Bladder microvascular endothelial cell (primary cell): ENCODE results near the gene ZNF850. TPM values are rescaled to one million over a fixed set of nuclear protein-coding genes. Genes with fewer than 3 reads are reported as not detected.

Source experiments
- total RNA-seq: library from RNA; depleted of rRNA; stranded (reverse); fragments of >200 nt; gene quantifications from 2 replicates; pipeline ENCODE4 v1.2.3, GENCODE V29; 2014

The ZNF850 gene
- 0.97 and 4.8 TPM in 2 replicates for total RNA-seq

DNA sequence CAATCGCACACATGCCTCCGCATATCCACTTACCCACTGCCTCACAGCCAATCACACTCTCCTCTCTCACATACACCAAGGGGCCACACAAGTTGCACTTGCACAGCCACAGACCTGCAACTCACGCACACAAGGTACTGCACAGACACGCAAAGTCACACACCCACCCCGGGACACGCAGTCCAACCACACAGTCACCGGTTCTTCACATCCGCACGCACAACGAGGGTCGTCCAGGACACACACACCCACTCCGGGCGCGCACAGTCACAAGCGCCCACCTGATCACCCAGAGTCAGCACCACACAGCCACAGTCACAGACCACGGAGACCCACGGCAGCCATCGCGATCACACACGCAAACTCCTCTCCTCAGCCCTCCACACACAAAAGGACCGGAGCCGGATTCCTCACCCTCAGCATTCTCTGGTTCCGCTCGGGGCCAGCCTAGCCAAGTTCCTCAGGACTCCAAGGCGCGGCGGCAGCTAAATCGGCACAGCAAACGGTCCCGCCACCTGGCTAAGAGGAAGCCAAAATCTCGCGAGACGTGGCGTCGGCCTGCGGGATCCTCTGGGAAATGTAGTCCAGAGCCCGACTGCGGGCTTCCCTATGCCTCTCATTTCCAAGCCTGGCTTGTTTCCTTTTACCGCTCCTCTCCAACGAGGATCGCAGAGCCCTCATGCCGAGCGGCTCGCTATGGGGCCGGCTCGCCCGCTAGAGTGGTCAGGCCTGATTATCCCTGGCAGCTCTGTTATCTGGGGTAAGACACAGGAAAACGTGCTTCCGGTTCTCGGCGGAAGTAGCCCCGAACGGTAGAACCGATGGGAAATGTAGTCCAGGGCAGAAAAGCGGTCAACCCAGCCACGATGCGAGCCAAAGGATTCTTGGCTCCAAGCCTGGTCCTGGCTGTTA is at the start of gene ZNF850:
TSS of gene ZNF850 (minus strand) at position 497 of the 912 bp plus-strand sequence. CDS start 10,201 bp downstream, outside the sequence.

DNA sequence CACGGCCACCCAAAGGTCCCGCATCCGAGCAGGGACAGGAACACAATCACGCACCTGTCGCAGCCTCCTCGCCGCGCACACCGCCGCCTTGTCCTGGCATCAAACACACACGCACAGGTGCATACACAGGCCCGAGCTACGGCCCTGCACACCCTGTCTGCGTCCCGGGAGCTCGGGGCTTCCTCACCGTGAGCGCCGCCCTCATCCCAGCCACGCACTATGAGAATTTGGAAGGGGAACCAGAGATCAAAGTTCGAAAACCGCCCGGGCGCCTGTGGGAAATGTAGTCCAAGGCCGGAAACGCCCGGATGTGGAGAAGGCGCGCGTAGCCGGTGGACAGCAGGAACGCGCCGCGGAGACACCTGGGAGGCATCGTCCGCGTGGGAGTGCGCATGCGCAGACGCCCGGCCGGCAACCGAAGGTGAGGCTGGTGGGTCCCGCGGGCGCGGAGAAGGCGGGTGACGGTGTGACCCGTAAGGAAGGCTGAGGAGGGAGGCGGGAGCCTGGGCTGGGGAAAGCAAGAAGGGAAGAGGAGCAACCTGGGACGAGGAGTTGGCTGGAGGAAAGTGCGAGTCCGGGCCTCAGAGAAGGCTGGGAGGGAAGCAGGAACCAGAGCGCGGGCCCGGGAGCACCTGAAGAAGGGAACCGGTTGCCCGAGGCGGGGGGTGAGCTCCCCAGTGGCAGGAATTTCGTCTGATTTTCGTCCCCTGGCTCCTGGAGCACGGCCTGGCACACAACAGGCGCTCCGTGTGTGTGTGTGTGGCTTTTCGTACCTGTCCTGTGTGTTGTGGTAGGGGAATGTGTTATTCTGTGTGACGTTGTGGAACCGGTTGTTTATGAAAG is 85.2 kb downstream of the ZNF850 start, which contains the start of gene ZNF567:
TSS of gene ZNF567 (plus strand) at position 399 of the 843 bp plus-strand sequence. CDS start 7,256 bp downstream, outside the sequence.

Other genes starting within 250 kb of the ZNF850 start
- gene ZNF260, start 244.5 kb downstream of the ZNF850 start, total RNA-seq = 5.0 and 16.9 TPM in 2 replicates
- 3.6 and 7.7 TPM in 2 replicates for gene ZNF529, start 199.5 kb downstream of the ZNF850 start, total RNA-seq
- gene ZNF382, start 167.5 kb downstream of the ZNF850 start, total RNA-seq = 3.6 and 8.1 TPM in 2 replicates
- gene ZNF461, start 106.0 kb downstream of the ZNF850 start, total RNA-seq = 5.5 and 11.5 TPM in 2 replicates
- 2.8 and 8.3 TPM in 2 replicates for gene ZNF567, start 85.2 kb downstream of the ZNF850 start, total RNA-seq
- 5.0 and 12.5 TPM in 2 replicates for gene ZNF790, start 65.6 kb upstream of the ZNF850 start, total RNA-seq
- gene ZNF345, start 78.1 kb upstream of the ZNF850 start, total RNA-seq = 1.8 and 4.8 TPM in 2 replicates
- 0.81 and 2.1 TPM in 2 replicates for gene ZNF829, start 143.5 kb upstream of the ZNF850 start, total RNA-seq
- gene ZNF568, start 143.5 kb upstream of the ZNF850 start, total RNA-seq = 3.6 and 9.4 TPM in 2 replicates